GM18867 (cell line): Measurements from ENCODE around the gene GRB10.

Experiments used
- ATAC-seq: cut with Tn5 transposase; IDR thresholded peaks from one replicate; pipeline ENCODE4 v1.9.1; 2021; ENCODE audit warnings: mild to moderate bottlenecking, moderate library complexity; ENCODE audit not compliant: unreplicated experiment

GRB10 gene

GRCh38 chr7:50782375-50783208 lies at the start of gene GRB10:
Gene GRB10 (minus strand): TSS chr7:50782896. CDS start chr7:50732322, 50,574 bp downstream.
- ATAC-seq = no peak

- ATAC-seq = no peak
These were observed 46.1 kb upstream of the GRB10 start for GRCh38 chr7:50828801-50829200.

- ATAC-seq = no peak
These were observed 45.4 kb upstream of the GRB10 start for GRCh38 chr7:50828116-50828515.

- no peak for ATAC-seq
These were observed 44.6 kb upstream of the GRB10 start for GRCh38 chr7:50827281-50827680.

GRCh38 chr7:50826371-50827172 lies 43.9 kb upstream of the GRB10 start:
- no peak for ATAC-seq

GRCh38 chr7:50825465-50825864 lies 42.8 kb upstream of the GRB10 start:
- ATAC-seq = no peak

GRCh38 chr7:50824882-50825281 lies 42.2 kb upstream of the GRB10 start:
- ATAC-seq = no peak

- ATAC-seq = no peak
These were observed 40.0 kb upstream of the GRB10 start for GRCh38 chr7:50822706-50823105.

- ATAC-seq = no peak
These were observed 39.4 kb upstream of the GRB10 start for GRCh38 chr7:50822110-50822509.

GRCh38 chr7:50821457-50822008 lies 38.8 kb upstream of the GRB10 start:
- ATAC-seq = no peak

GRCh38 chr7:50818324-50818723 lies 35.6 kb upstream of the GRB10 start:
- ATAC-seq = no peak

- ATAC-seq = no peak
These were observed 34.9 kb upstream of the GRB10 start for GRCh38 chr7:50817561-50817960.

GRCh38 chr7:50815138-50815537 lies 32.4 kb upstream of the GRB10 start:
- no peak for ATAC-seq

GRCh38 chr7:50814166-50814565 lies 31.5 kb upstream of the GRB10 start:
- ATAC-seq = no peak

- no peak for ATAC-seq
These were observed 30.3 kb upstream of the GRB10 start for GRCh38 chr7:50812841-50813475.

- no peak for ATAC-seq
These were observed 29.4 kb upstream of the GRB10 start for GRCh38 chr7:50812094-50812493.

GRCh38 chr7:50808282-50808888 lies 25.7 kb upstream of the GRB10 start:
- ATAC-seq = no peak

- no peak for ATAC-seq
These were observed 24.5 kb upstream of the GRB10 start for GRCh38 chr7:50807026-50807730.

- ATAC-seq = no peak
These were observed 23.4 kb upstream of the GRB10 start for GRCh38 chr7:50806143-50806542.

- ATAC-seq = peak; percentile 50
These were observed 22.9 kb upstream of the GRB10 start for GRCh38 chr7:50805447-50806125.
